GM19238 (cell line): Measurements from ENCODE around the gene TMC8.
"Not testable (repeated sequence)": the region's sequence is repeated elsewhere in the genome, so short reads cannot be mapped to it uniquely, and the experiment has no call there.

Source experiments
- DNase-seq: peaks from one replicate; pipeline ENCODE4 v3.0.0; 2011; ENCODE audit warnings: low spot score; ENCODE audit not compliant: insufficient read length

TMC8 gene

GRCh38 chr17:78130437-78131101 lies at the start of gene TMC8:
Gene TMC8 (plus strand): TSS chr17:78130771. CDS start chr17:78131589, 818 bp downstream.
- DNase-seq: peak; percentile 84

- no peak for DNase-seq
Observed at GRCh38 chr17:78081551-78081950, 49.0 kb upstream of the TMC8 start.

- DNase-seq: not testable (repeated sequence)
Observed at GRCh38 chr17:78082355-78082872, 48.2 kb upstream of the TMC8 start.

- no peak for DNase-seq
Observed at GRCh38 chr17:78082988-78083387, 47.6 kb upstream of the TMC8 start.

GRCh38 chr17:78086740-78087139 lies 43.8 kb upstream of the TMC8 start:
- DNase-seq: no peak

GRCh38 chr17:78088529-78088928 lies 42.0 kb upstream of the TMC8 start:
- DNase-seq: no peak

- DNase-seq: no peak
Observed at GRCh38 chr17:78089576-78090281, 40.8 kb upstream of the TMC8 start.

GRCh38 chr17:78092794-78093324 lies 37.7 kb upstream of the TMC8 start:
- no peak for DNase-seq

- no peak for DNase-seq
Observed at GRCh38 chr17:78095035-78095434, 35.5 kb upstream of the TMC8 start.

GRCh38 chr17:78096093-78096492 lies 34.5 kb upstream of the TMC8 start:
- DNase-seq: no peak

GRCh38 chr17:78101112-78101511 lies 29.5 kb upstream of the TMC8 start:
- no peak for DNase-seq

- no peak for DNase-seq
Observed at GRCh38 chr17:78101542-78101941, 29.0 kb upstream of the TMC8 start.

- no peak for DNase-seq
Observed at GRCh38 chr17:78103311-78103710, 27.3 kb upstream of the TMC8 start.

- DNase-seq: no peak
Observed at GRCh38 chr17:78104540-78104941, 26.0 kb upstream of the TMC8 start.

GRCh38 chr17:78105101-78105500 lies 25.5 kb upstream of the TMC8 start:
- no peak for DNase-seq

GRCh38 chr17:78105551-78105950 lies 25.0 kb upstream of the TMC8 start:
- no peak for DNase-seq

GRCh38 chr17:78106211-78106610 lies 24.4 kb upstream of the TMC8 start:
- no peak for DNase-seq

GRCh38 chr17:78107457-78107856 lies 23.1 kb upstream of the TMC8 start:
- DNase-seq: no peak

GRCh38 chr17:78107976-78108725 lies 22.4 kb upstream of the TMC8 start:
- DNase-seq: no peak

GRCh38 chr17:78108726-78109488 lies 21.7 kb upstream of the TMC8 start:
- no peak for DNase-seq

GRCh38 chr17:78109489-78109761 lies 21.1 kb upstream of the TMC8 start:
- no peak for DNase-seq
